ENCODE results near the gene ETF1.

Gene ETF1

DNA sequence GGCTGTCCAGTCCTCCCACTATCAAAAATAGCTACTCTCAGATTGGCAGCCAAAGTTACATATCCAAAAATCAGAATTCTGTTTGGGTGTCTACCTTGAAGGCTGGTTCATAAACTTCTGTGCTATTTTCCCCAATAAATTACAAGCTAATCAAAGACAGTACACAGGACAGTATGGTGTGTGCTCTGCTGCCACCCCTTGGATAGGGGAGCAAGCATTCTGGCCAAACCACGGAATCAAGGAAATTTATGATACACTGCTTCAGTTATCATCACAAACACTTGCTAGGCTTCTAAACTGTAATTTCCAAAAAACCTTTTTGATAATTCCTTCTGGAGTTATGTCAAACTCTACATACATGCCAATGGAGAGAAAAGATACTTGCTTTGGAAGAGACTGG lies 15.9 kb downstream of the ETF1 start:
- peaks cover 30% of the 10 kb centered on the region for H3K4me1 ChIP-seq (ENCODE audit: low read depth, poor library complexity, severe bottlenecking)
- no peak overlapping the region for H3K4me3 ChIP-seq (IDR thresholded peaks at IDR 0.05; ENCODE audit: insufficient read depth, low read depth, low read length)
- no peak overlapping the region for H2AFZ ChIP-seq (ENCODE audit: low read depth)
- H4K20me1 ChIP-seq (ENCODE audit: insufficient read depth) = peaks cover 32% of the 10 kb centered on the region
- H3K36me3 ChIP-seq (ENCODE audit: insufficient read depth) = peaks cover 6% of the 10 kb centered on the region; the same call in 1 of the 2 replicates
- peaks cover 97% of the 10 kb centered on the region for H3K79me2 ChIP-seq (ENCODE audit: insufficient read depth, low read depth)
- H3K4me2 ChIP-seq = no peak overlapping the region
- no peak overlapping the region for H3K27ac ChIP-seq
- TF ChIP-seq, protein P1, sequence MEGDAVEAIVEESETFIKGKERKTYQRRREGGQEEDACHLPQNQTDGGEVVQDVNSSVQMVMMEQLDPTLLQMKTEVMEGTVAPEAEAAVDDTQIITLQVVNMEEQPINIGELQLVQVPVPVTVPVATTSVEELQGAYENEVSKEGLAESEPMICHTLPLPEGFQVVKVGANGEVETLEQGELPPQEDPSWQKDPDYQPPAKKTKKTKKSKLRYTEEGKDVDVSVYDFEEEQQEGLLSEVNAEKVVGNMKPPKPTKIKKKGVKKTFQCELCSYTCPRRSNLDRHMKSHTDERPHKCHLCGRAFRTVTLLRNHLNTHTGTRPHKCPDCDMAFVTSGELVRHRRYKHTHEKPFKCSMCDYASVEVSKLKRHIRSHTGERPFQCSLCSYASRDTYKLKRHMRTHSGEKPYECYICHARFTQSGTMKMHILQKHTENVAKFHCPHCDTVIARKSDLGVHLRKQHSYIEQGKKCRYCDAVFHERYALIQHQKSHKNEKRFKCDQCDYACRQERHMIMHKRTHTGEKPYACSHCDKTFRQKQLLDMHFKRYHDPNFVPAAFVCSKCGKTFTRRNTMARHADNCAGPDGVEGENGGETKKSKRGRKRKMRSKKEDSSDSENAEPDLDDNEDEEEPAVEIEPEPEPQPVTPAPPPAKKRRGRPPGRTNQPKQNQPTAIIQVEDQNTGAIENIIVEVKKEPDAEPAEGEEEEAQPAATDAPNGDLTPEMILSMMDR (conservative IDR thresholded peaks at IDR 0.05; ENCODE audit: low read depth, low read length) = no peak
- no peak overlapping the region for H3K9ac ChIP-seq
- H3K27me3 ChIP-seq (ENCODE audit: insufficient read depth, low read depth) = no peaks in the 10 kb centered on the region

DNA sequence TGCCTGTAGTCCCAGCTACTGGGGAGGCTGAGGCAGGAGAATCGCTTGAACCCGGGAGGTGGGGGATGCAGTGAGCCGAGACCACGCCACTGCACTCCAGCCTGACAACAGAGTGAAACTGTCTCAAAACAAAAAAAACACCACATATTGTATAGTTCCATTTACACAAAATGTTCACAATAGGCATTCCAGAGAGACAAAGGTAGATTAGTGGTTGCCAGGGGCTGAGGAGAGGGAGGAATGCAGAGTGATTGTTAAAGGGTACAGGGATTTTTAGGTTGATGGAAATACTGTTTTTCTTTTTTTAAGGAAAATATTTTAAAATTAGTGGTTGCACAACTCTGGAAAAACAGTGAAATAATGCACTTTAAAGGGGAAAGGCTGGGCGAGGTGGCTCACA lies 19.6 kb downstream of the ETF1 start:
- H4K20me1 ChIP-seq (ENCODE audit: insufficient read depth) = peaks cover 27% of the 10 kb centered on the region
- no peak overlapping the region for H2AFZ ChIP-seq (ENCODE audit: low read depth)
- H3K36me3 ChIP-seq (ENCODE audit: insufficient read depth) = peaks cover 3% of the 10 kb centered on the region; the same call in 1 of the 2 replicates
- no peaks in the 10 kb centered on the region for H3K27me3 ChIP-seq (ENCODE audit: insufficient read depth, low read depth)
- peaks cover 18% of the 10 kb centered on the region for H3K4me1 ChIP-seq (ENCODE audit: low read depth, poor library complexity, severe bottlenecking)
- peaks cover 95% of the 10 kb centered on the region for H3K79me2 ChIP-seq (ENCODE audit: insufficient read depth, low read depth)
- no peak overlapping the region for H3K9ac ChIP-seq
- TF ChIP-seq, protein P1 (conservative IDR thresholded peaks at IDR 0.05; ENCODE audit: low read depth, low read length) = no peak
- no peak overlapping the region for H3K4me3 ChIP-seq (IDR thresholded peaks at IDR 0.05; ENCODE audit: insufficient read depth, low read depth, low read length)
- H3K27ac ChIP-seq = no peak overlapping the region
- no peak overlapping the region for H3K4me2 ChIP-seq

DNA sequence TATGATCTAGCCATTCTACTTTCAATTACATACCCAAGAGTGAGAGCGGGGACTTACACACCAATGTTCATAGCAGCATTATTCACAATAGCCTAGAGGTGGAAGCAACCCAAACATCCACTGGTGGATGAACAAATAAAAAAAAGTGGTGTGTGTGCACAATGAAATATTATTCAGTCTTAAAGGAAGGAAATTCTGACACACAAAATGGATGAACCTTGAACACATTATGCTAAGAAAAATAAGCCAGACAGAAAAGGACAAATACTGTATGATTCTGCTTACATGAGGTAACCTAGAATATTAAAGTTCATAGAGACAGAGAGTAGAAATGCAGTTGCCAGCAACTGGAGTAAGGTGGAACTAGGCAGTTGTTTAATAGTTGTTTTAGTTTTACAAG lies 22.1 kb downstream of the ETF1 start:
- Histone ChIP-seq H3K9ac (no peak overlapping the region), H4K20me1 (ENCODE audit: insufficient read depth) (peaks cover 27% of the 10 kb centered on the region), H3K27me3 (ENCODE audit: insufficient read depth, low read depth) (no peaks in the 10 kb centered on the region), H3K4me1 (ENCODE audit: low read depth, poor library complexity, severe bottlenecking) (peaks cover 13% of the 10 kb centered on the region), H3K79me2 (ENCODE audit: insufficient read depth, low read depth) (peaks cover 81% of the 10 kb centered on the region), H3K4me3 (IDR thresholded peaks at IDR 0.05; ENCODE audit: insufficient read depth, low read depth, low read length) (no peak overlapping the region), H2AFZ (ENCODE audit: low read depth) (no peak overlapping the region), H3K27ac (no peak overlapping the region), H3K4me2 (no peak overlapping the region), H3K36me3 (ENCODE audit: insufficient read depth) (peaks cover 11% of the 10 kb centered on the region; the same call in 1 of the 2 replicates)
- TF ChIP-seq, protein P1 (conservative IDR thresholded peaks at IDR 0.05; ENCODE audit: low read depth, low read length) = no peak

DNA sequence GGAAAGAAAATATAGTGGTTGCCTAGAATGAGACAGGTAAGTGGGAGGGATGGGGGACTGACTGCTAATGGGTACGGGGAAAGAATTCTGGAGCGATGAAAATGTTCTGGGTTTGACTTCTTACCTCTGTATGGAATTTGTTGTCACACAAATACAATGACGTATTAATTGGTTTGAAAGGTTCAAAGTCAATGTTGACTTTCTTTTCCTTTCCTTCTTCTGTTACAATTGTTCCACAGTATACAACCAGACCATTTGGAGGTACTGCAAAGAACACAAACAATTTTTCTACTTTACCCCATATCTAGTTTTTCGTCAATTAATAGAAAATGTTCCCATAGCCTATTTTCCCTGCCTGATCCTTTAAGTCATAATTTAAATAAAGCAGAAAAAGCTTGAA lies 25.6 kb downstream of the ETF1 start:
- no peak overlapping the region for H3K4me3 ChIP-seq (IDR thresholded peaks at IDR 0.05; ENCODE audit: insufficient read depth, low read depth, low read length)
- no peaks in the 10 kb centered on the region for H3K27me3 ChIP-seq (ENCODE audit: insufficient read depth, low read depth)
- H3K36me3 ChIP-seq (ENCODE audit: insufficient read depth) = peaks cover 8% of the 10 kb centered on the region; the same call in 1 of the 2 replicates
- H3K79me2 ChIP-seq (ENCODE audit: insufficient read depth, low read depth) = peaks cover 47% of the 10 kb centered on the region
- no peak overlapping the region for H3K4me2 ChIP-seq
- peaks cover 7% of the 10 kb centered on the region for H3K4me1 ChIP-seq (ENCODE audit: low read depth, poor library complexity, severe bottlenecking)
- no peak overlapping the region for H3K27ac ChIP-seq
- H4K20me1 ChIP-seq (ENCODE audit: insufficient read depth) = peaks cover 23% of the 10 kb centered on the region
- no peak overlapping the region for H2AFZ ChIP-seq (ENCODE audit: low read depth)
- H3K9ac ChIP-seq = no peak overlapping the region
- TF ChIP-seq, protein P1 (conservative IDR thresholded peaks at IDR 0.05; ENCODE audit: low read depth, low read length) = no peak
